ENCODE measurements around the gene PDE4C. TPM values are rescaled to one million over a fixed set of nuclear protein-coding genes. Genes with fewer than 3 reads are reported as not detected.

Gene PDE4C
- not detected in 2 replicates for total RNA-seq (2014; rRNA removed; shearing (Covaris generic))
- total RNA-seq (2022): 0.77 and 1.4 TPM in 2 replicates
- Bru-seq, nascent RNA: not detected
- BruChase-seq, experiment 1, labeled RNA remaining after a 6-hour chase: not detected
- BruChase-seq, experiment 2, labeled RNA remaining after a 2-hour chase: not detected
- long read RNA-seq, partial matches to known transcripts: 0 of 3 reads
- long read RNA-seq, other reads (novel, unspliced or antisense): 3 of 3 reads

GRCh38 chr19:18225702-18226468 lies at the start of gene PDE4C:
Gene PDE4C (minus strand): TSS chr19:18226438. CDS start chr19:18226415, 23 bp downstream.
- TF ChIP-seq CTCF (conservative IDR thresholded peaks at IDR 0.05; ENCODE audit: low read length) (no peak), EZH2phosphoT487 (IDR thresholded peaks at IDR 0.05; ENCODE audit: borderline replicate concordance, low read depth, low read length) (no peak)
- H3K4me1 ChIP-seq (ENCODE audit: insufficient read depth, low read length, poor library complexity, severe bottlenecking): peaks cover 49% of the 10 kb centered on the region
- no peak within 1 kb of the TSS for H3K27ac ChIP-seq (ENCODE audit: low read depth, low read length, poor library complexity, severe bottlenecking)
- H3K9me3 ChIP-seq (ENCODE audit: low read length): no peaks in the 10 kb centered on the region
- ChIA-PET CTCF (ENCODE audit: unreplicated experiment) (no interaction called here), POLR2A (interaction anchor here (0.6 kb wide), 1 partner anchor 112 kb away, joined by 3 read pairs; no protein-coding TSS in a partner anchor)
- no peaks in the 10 kb centered on the region for H3K36me3 ChIP-seq (ENCODE audit: insufficient read depth, low read length)
- H3K79me2 ChIP-seq (ENCODE audit: insufficient read depth, low read depth, low read length): no peaks in the 10 kb centered on the region
- DNase-seq (ENCODE audit: low spot score): no peak
- H3K4me3 ChIP-seq (ENCODE audit: low read depth, low read length, poor library complexity, severe bottlenecking): no peak within 1 kb of the TSS
- intact Hi-C loops (cut with micrococcal nuclease; ENCODE audit: unreplicated experiment): no loop called here
- no peaks in the 10 kb centered on the region for H4K20me1 ChIP-seq (ENCODE audit: insufficient read depth, low read length)
- no peaks in the 10 kb centered on the region for H3K9me2 ChIP-seq (ENCODE audit: insufficient read depth, low read length)
- no peak within 1 kb of the TSS for H2AFZ ChIP-seq (ENCODE audit: low read length)
- H3K4me2 ChIP-seq (ENCODE audit: low read length): peak within 1 kb of the TSS; percentile 75
- BruUV-seq (replicated peaks): no TSS peak

GRCh38 chr19:18274781-18275356 lies 48.6 kb upstream of the PDE4C start:
- ChIA-PET POLR2A (interaction anchor here (1.4 kb wide), 1 partner anchor 46 kb away, joined by 5 read pairs; no protein-coding TSS in a partner anchor), CTCF (ENCODE audit: unreplicated experiment) (interaction anchor here (0.6 kb wide), 1 partner anchor 1176 kb away, joined by 3 read pairs; no protein-coding TSS in a partner anchor)
- H3K27ac ChIP-seq (ENCODE audit: low read depth, low read length, poor library complexity, severe bottlenecking): no peak overlapping the region
- H3K79me2 ChIP-seq (ENCODE audit: insufficient read depth, low read depth, low read length): peaks cover 18% of the 10 kb centered on the region; the same call in 1 of the 2 replicates
- BruUV-seq (replicated peaks): no TSS peak
- no peaks in the 10 kb centered on the region for H3K9me3 ChIP-seq (ENCODE audit: low read length)
- no peak overlapping the region for H3K4me2 ChIP-seq (ENCODE audit: low read length)
- peaks cover 16% of the 10 kb centered on the region; the same call in 1 of the 2 replicates for H3K36me3 ChIP-seq (ENCODE audit: insufficient read depth, low read length)
- peaks cover 13% of the 10 kb centered on the region for H3K4me1 ChIP-seq (ENCODE audit: insufficient read depth, low read length, poor library complexity, severe bottlenecking)
- TF ChIP-seq CTCF (conservative IDR thresholded peaks at IDR 0.05; ENCODE audit: low read length): no peak
- no peak for TF ChIP-seq EZH2phosphoT487 (IDR thresholded peaks at IDR 0.05; ENCODE audit: borderline replicate concordance, low read depth, low read length)
- no peaks in the 10 kb centered on the region for H3K9me2 ChIP-seq (ENCODE audit: insufficient read depth, low read length)
- H2AFZ ChIP-seq (ENCODE audit: low read length): no peak overlapping the region
- no peak for DNase-seq (ENCODE audit: low spot score)
- H3K4me3 ChIP-seq (ENCODE audit: low read depth, low read length, poor library complexity, severe bottlenecking): no peak overlapping the region
- H4K20me1 ChIP-seq (ENCODE audit: insufficient read depth, low read length): peaks cover 10% of the 10 kb centered on the region
- intact Hi-C loops (cut with micrococcal nuclease; ENCODE audit: unreplicated experiment): no loop called here
